SK-N-SH treated with all-trans-retinoic acid at 6 μM for 48 hours (cell line): ENCODE data around the gene CTIF.
A peak's percentile ranks its signal among the peaks of the same experiment; 100 is the strongest.

Source experiments
- ATAC-seq: fragments of 200-7000 bp; cut with Tn5 transposase; 3 replicates; pipeline ENCODE4 v1.9.1; 2020; ENCODE audit warnings: mild to moderate bottlenecking, moderate library complexity
- ARNTL ChIP-seq: fragments of 450-650 bp; formaldehyde crosslinking; IDR thresholded peaks from 2 replicates; pipeline ENCODE4 v1.5.0; 2020; ENCODE audit warnings: low read depth, mild to moderate bottlenecking, moderate library complexity, borderline replicate concordance
- BACH2 ChIP-seq: fragments of 250-450 bp; sonication (Bioruptor Pico); IDR thresholded peaks from 2 replicates; pipeline ENCODE4 v1.9.0; 2021; ENCODE audit warnings: mild to moderate bottlenecking, borderline replicate concordance
- CREB5 ChIP-seq: fragments of 250-450 bp; sonication (Bioruptor Pico); IDR thresholded peaks from 2 replicates; pipeline ENCODE4 v1.5.1; 2020; ENCODE audit warnings: low read depth, mild to moderate bottlenecking, moderate library complexity
- CSDC2 ChIP-seq: fragments of 250-450 bp; sonication (Bioruptor Pico); IDR thresholded peaks from 2 replicates; pipeline ENCODE4 v1.5.0; 2020; ENCODE audit warnings: mild to moderate bottlenecking, moderate library complexity
- ESRRG ChIP-seq: fragments of 250-450 bp; sonication (Bioruptor Pico); IDR thresholded peaks from 2 replicates; pipeline ENCODE4 v1.6.1; 2021; ENCODE audit warnings: mild to moderate bottlenecking
- ISL1 ChIP-seq: fragments of 250-450 bp; sonication (Bioruptor Pico); IDR thresholded peaks from 2 replicates; pipeline ENCODE4 v2.1.2; 2022; ENCODE audit warnings: mild to moderate bottlenecking, moderate library complexity
- OSR1 ChIP-seq: fragments of 250-450 bp; sonication (Bioruptor Pico); IDR thresholded peaks from 2 replicates; pipeline ENCODE4 v1.8.0; 2022; ENCODE audit warnings: moderate library complexity, mild to moderate bottlenecking, inconsistent platforms
- PATZ1 ChIP-seq: fragments of 250-450 bp; sonication (Bioruptor Pico); IDR thresholded peaks from 2 replicates; pipeline ENCODE4 v1.8.0; 2020; ENCODE audit warnings: mild to moderate bottlenecking, moderate library complexity, borderline replicate concordance
- POU6F1 ChIP-seq: fragments of 250-450 bp; sonication (Bioruptor Pico); IDR thresholded peaks from 2 replicates; pipeline ENCODE4 v1.8.0; 2021; ENCODE audit warnings: low read depth, mild to moderate bottlenecking, moderate library complexity, borderline replicate concordance
- PPARA ChIP-seq: fragments of 250-450 bp; sonication (Bioruptor Pico); IDR thresholded peaks from 2 replicates; pipeline ENCODE4 v1.5.0; 2020; ENCODE audit warnings: mild to moderate bottlenecking, borderline replicate concordance
- RARB ChIP-seq: fragments of 250-450 bp; sonication (Bioruptor Pico); IDR thresholded peaks from 2 replicates; pipeline ENCODE4 v1.8.0; 2021; ENCODE audit warnings: mild to moderate bottlenecking, moderate library complexity
- TCF4 ChIP-seq: fragments of 250-450 bp; sonication (Bioruptor Pico); IDR thresholded peaks from 2 replicates; pipeline ENCODE4 v1.8.0; 2021; ENCODE audit warnings: mild to moderate bottlenecking, moderate library complexity, borderline replicate concordance
- TSHZ2 ChIP-seq: fragments of 250-450 bp; sonication (Bioruptor Pico); IDR thresholded peaks from 2 replicates; pipeline ENCODE4 v1.5.0; 2020; ENCODE audit warnings: mild to moderate bottlenecking, moderate library complexity
- ZFP3 ChIP-seq: fragments of 250-450 bp; sonication (Bioruptor Pico); IDR thresholded peaks from 2 replicates; pipeline ENCODE4 v1.5.0; 2020; ENCODE audit warnings: mild to moderate bottlenecking, moderate library complexity
- ZFP30 ChIP-seq: fragments of 450-650 bp; formaldehyde crosslinking; IDR thresholded peaks from 2 replicates; pipeline ENCODE4 v1.5.0; 2022; ENCODE audit warnings: mild to moderate bottlenecking, moderate library complexity
- ZNF565 ChIP-seq: fragments of 450-650 bp; formaldehyde crosslinking; conservative IDR thresholded peaks from 2 replicates; pipeline ENCODE4 v1.5.0; 2020; ENCODE audit warnings: low read depth, mild to moderate bottlenecking, moderate library complexity
- ZNF70 ChIP-seq: fragments of 450-650 bp; formaldehyde crosslinking; IDR thresholded peaks from 2 replicates; pipeline ENCODE4 v1.5.0; 2020; ENCODE audit warnings: mild to moderate bottlenecking, moderate library complexity
- ZNF8 ChIP-seq: fragments of 450-650 bp; formaldehyde crosslinking; IDR thresholded peaks from 2 replicates; pipeline ENCODE4 v1.5.0; 2020; ENCODE audit warnings: mild to moderate bottlenecking, moderate library complexity
- TF ChIP-seq, protein P1 (sequence below): fragments of 250-450 bp; sonication (Bioruptor Pico); IDR thresholded peaks from 2 replicates; pipeline ENCODE4 v1.5.1; 2021; ENCODE audit warnings: mild to moderate bottlenecking, moderate library complexity

Gene CTIF

GRCh38 chr18:48709371-48710062, 170.7 kb downstream of the CTIF start:
- no peak for ATAC-seq

GRCh38 chr18:48711651-48712486, 173.0 kb downstream of the CTIF start:
- peak; percentile 87 for ATAC-seq
- peak; percentile 76 for TF ChIP-seq ZNF70
- TF ChIP-seq, protein P1, sequence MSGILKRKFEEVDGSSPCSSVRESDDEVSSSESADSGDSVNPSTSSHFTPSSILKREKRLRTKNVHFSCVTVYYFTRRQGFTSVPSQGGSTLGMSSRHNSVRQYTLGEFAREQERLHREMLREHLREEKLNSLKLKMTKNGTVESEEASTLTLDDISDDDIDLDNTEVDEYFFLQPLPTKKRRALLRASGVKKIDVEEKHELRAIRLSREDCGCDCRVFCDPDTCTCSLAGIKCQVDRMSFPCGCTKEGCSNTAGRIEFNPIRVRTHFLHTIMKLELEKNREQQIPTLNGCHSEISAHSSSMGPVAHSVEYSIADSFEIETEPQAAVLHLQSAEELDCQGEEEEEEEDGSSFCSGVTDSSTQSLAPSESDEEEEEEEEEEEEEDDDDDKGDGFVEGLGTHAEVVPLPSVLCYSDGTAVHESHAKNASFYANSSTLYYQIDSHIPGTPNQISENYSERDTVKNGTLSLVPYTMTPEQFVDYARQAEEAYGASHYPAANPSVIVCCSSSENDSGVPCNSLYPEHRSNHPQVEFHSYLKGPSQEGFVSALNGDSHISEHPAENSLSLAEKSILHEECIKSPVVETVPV (CRISPR knock-in tag), result no peak
- TF ChIP-seq, all 23 proteins: peak for 1

More at GRCh38 chr18:48709371-48710062, 170.7 kb downstream of the CTIF start:
- TF ChIP-seq ZNF565 (CRISPR knock-in tag) (no peak), PPARA (CRISPR knock-in tag) (no peak), ARNTL (CRISPR knock-in tag) (no peak), CSDC2 (CRISPR knock-in tag) (no peak), ISL1 (no peak)

- TF ChIP-seq RARB (no peak), PATZ1 (CRISPR knock-in tag) (no peak), ZFP30 (CRISPR knock-in tag) (no peak), OSR1 (no peak), ZNF8 (CRISPR knock-in tag) (no peak), CSDC2 (CRISPR knock-in tag) (no peak), PPARA (CRISPR knock-in tag) (no peak), ZFP3 (CRISPR knock-in tag) (no peak), POU6F1 (CRISPR knock-in tag) (no peak), ISL1 (no peak), ARNTL (CRISPR knock-in tag) (no peak), TCF4 (no peak), BACH2 (CRISPR knock-in tag) (no peak)
- TF ChIP-seq, protein P1 (CRISPR knock-in tag), result no peak
- ATAC-seq, result no peak
Measured at GRCh38 chr18:48713309-48713708, 174.5 kb downstream of the CTIF start.

DNA sequence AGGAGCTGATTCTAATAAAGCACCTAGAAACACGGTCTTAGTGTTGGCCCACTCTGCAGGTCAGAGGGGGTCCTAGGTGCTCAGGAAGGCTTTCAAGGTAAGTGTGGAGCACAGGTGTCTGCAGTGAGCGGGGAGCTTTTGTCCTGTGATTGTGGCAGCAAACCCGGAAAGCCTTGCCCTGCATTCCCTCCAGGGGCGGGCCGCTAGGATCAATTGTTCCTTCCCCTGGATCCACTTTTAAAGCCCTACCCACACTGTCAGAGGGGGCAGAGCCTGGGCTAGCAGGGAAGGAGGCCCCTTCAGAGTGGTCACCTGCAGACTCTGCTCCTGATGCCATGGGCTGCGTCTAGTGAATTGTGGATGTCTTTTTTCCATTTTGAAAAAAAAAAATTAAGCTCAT, 176.0 kb downstream of the CTIF start:
- no peak for ATAC-seq
- no peak for TF ChIP-seq ZFP30 (CRISPR knock-in tag)
- TF ChIP-seq PPARA (CRISPR knock-in tag), result no peak
- no peak for TF ChIP-seq CREB5
- no peak for TF ChIP-seq ESRRG
- no peak for TF ChIP-seq TSHZ2 (CRISPR knock-in tag)
- TF ChIP-seq BACH2 (CRISPR knock-in tag), result no peak
- TF ChIP-seq TCF4, result no peak
- TF ChIP-seq ISL1, result no peak
- TF ChIP-seq, protein P1 (CRISPR knock-in tag), result no peak
- no peak for TF ChIP-seq POU6F1 (CRISPR knock-in tag)
